ENCODE results near the gene GATD1.

GATD1 gene

GRCh38 chr11:749731-750130 lies 27.6 kb downstream of the GATD1 start:
- ATAC-seq, result no peak
- TF ChIP-seq ZNF565 (CRISPR knock-in tag; conservative IDR thresholded peaks at IDR 0.05; ENCODE audit: low read depth), result no peak

- ATAC-seq, result peak; percentile 18
- TF ChIP-seq BACH2 (CRISPR knock-in tag; IDR thresholded peaks at IDR 0.05; ENCODE audit: borderline replicate concordance), result no peak
- no peak for TF ChIP-seq TSHZ2 (CRISPR knock-in tag; IDR thresholded peaks at IDR 0.05)
- no peak for TF ChIP-seq CSDC2 (CRISPR knock-in tag; IDR thresholded peaks at IDR 0.05)
- TF ChIP-seq CREB5 (CRISPR knock-in tag; IDR thresholded peaks at IDR 0.05; ENCODE audit: low read depth), result no peak
- no peak for TF ChIP-seq POU6F1 (CRISPR knock-in tag; IDR thresholded peaks at IDR 0.05; ENCODE audit: borderline replicate concordance, low read depth)
- TF ChIP-seq ISL1 (CRISPR knock-in tag; IDR thresholded peaks at IDR 0.05), result no peak
- no peak for TF ChIP-seq ARNTL (CRISPR knock-in tag; IDR thresholded peaks at IDR 0.05; ENCODE audit: borderline replicate concordance, low read depth)
- TF ChIP-seq ZC3H10 (CRISPR knock-in tag; IDR thresholded peaks at IDR 0.05), result no peak
- TF ChIP-seq PATZ1 (CRISPR knock-in tag; IDR thresholded peaks at IDR 0.05; ENCODE audit: borderline replicate concordance), result no peak
Observed at GRCh38 chr11:748007-748359, 29.3 kb downstream of the GATD1 start.

GRCh38 chr11:747158-748006 lies 29.9 kb downstream of the GATD1 start, which contains the start of gene TALDO1:
Gene TALDO1 (plus strand): TSS chr11:747464. CDS start chr11:747482, 18 bp downstream.
- peak; percentile 98 for ATAC-seq
- TF ChIP-seq RARB (CRISPR knock-in tag; IDR thresholded peaks at IDR 0.05) (no peak), ZNF70 (CRISPR knock-in tag; IDR thresholded peaks at IDR 0.05) (no peak), ARNTL (CRISPR knock-in tag; IDR thresholded peaks at IDR 0.05; ENCODE audit: borderline replicate concordance, low read depth) (no peak), ZNF565 (CRISPR knock-in tag; conservative IDR thresholded peaks at IDR 0.05; ENCODE audit: low read depth) (no peak), GLIS3 (CRISPR knock-in tag; IDR thresholded peaks at IDR 0.05) (no peak), ZFP3 (CRISPR knock-in tag; IDR thresholded peaks at IDR 0.05) (no peak), ZC3H10 (CRISPR knock-in tag; IDR thresholded peaks at IDR 0.05) (no peak), PATZ1 (CRISPR knock-in tag; IDR thresholded peaks at IDR 0.05; ENCODE audit: borderline replicate concordance) (no peak), POU6F1 (CRISPR knock-in tag; IDR thresholded peaks at IDR 0.05; ENCODE audit: borderline replicate concordance, low read depth) (no peak), ZNF8 (CRISPR knock-in tag; IDR thresholded peaks at IDR 0.05) (no peak), TCF4 (CRISPR knock-in tag; IDR thresholded peaks at IDR 0.05; ENCODE audit: borderline replicate concordance) (no peak)

Measured in SK-N-SH treated with all-trans-retinoic acid at 6 μM for 48 hours (cell line).